GM12892 (cell line): Measurements from ENCODE around the gene SH2D5.

ENCODE experiments used
- DNase-seq: peaks from one replicate; pipeline ENCODE4 v3.0.0; 2011; ENCODE audit not compliant: insufficient read length
- FAIRE-seq: peaks from 2 replicates; lab custom pipeline; 2011; peaks lifted over from hg19 to GRCh38; lab: Jason Lieb, UNC
- POLR2A ChIP-seq: IDR thresholded peaks from 2 replicates; pipeline ENCODE4 v1.6.1; 2011; ENCODE audit warnings: low read depth, low read length, control low read depth
- POLR2AphosphoS5 ChIP-seq: IDR thresholded peaks from 2 replicates; pipeline ENCODE4 v1.6.1; 2011; ENCODE audit warnings: low read depth, low read length, control low read depth
- TAF1 ChIP-seq: IDR thresholded peaks from 2 replicates; pipeline ENCODE4 v1.6.1; 2011; ENCODE audit warnings: low read depth, mild to moderate bottlenecking, control low read depth, low read length, borderline replicate concordance

Gene SH2D5

DNA sequence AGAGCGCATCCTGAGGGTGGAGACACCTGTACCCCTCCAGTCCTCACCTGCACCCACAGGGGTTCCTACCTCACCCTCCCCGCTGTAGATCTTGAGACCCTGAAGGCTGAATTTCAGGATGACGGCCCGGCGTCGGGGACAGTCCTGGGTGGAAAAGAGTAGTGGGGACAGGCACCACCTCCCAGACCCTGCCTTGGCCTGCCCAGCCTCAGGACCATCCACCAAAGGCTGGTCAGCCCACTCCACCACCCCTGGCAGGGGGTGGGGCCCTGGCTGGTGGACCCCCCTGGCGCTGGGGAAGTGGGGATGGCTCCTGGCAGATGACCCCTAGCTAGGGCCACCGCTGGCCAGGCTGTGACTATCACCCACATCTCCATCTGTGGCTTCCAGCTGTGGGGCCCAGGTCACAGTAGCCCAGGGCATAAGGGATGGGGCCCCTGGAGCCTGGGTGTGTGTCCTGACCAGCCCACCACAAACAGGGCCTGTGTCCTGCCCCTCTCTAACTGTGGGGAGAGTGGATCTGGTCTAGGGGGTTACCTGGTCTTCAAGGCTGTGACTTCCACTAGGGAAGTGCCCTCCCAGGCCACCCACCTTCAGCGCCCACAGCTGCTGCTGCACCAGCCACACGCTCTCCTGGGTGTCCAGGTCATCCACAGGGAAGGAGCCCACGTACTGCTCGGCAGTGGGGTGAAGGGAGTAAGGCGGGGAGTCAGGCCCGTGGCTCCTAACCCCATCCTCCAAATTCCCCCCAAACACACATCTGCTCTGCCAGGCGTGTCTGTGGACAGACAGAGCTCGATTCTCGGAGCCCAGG is 5.4 kb downstream of the SH2D5 start:
- DNase-seq = no peak
- FAIRE-seq = no peak
- TF ChIP-seq POLR2A = no peak
- TF ChIP-seq POLR2AphosphoS5 = no peak

DNA sequence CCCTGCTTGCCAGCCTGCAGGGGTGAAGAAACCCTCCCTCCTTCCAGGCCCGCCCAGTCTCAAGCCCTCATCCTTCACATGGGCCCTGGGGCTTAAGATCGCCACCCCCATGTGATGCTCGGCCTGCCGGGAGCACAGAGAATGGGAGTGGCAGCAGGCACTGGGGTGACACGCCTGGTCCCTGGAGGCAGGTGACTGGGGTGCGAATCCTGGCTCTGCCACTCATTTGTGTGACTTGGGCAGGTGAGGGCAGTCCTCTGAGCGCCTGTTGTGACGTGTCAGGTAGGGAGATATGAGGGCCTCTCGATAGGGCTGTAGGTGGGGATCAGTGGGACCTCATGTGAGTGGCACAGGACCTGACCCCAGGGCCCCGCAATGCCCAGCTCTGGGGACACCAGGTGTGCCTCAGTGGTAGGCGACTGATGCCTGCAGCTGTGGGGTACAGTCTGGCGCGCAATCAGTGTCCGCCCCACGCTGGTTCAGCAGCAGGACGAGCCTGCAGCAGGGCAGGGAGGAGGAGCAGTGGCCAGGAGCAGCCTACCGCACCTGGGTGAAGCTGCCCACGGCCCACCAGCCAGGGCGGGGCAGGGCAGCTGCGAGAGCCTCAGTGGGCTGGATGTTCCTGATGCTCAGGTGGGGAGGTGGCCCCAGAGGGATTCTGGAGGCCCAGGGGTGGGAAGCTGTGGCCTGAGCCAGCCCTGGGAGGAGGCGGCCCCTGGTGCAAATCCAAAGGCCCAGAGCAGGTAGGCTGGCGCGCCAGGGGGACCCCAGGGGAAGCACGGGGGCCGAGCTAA is 6.2 kb downstream of the SH2D5 start:
- no peak for FAIRE-seq
- no peak for DNase-seq
- TF ChIP-seq POLR2AphosphoS5 (no peak), TAF1 (no peak), POLR2A (no peak)

GRCh38 chr1:20725189-20726117 is 7.0 kb downstream of the SH2D5 start:
- TF ChIP-seq POLR2A (no peak), POLR2AphosphoS5 (no peak), TAF1 (no peak)
- DNase-seq = no peak
- FAIRE-seq = no peak

DNA sequence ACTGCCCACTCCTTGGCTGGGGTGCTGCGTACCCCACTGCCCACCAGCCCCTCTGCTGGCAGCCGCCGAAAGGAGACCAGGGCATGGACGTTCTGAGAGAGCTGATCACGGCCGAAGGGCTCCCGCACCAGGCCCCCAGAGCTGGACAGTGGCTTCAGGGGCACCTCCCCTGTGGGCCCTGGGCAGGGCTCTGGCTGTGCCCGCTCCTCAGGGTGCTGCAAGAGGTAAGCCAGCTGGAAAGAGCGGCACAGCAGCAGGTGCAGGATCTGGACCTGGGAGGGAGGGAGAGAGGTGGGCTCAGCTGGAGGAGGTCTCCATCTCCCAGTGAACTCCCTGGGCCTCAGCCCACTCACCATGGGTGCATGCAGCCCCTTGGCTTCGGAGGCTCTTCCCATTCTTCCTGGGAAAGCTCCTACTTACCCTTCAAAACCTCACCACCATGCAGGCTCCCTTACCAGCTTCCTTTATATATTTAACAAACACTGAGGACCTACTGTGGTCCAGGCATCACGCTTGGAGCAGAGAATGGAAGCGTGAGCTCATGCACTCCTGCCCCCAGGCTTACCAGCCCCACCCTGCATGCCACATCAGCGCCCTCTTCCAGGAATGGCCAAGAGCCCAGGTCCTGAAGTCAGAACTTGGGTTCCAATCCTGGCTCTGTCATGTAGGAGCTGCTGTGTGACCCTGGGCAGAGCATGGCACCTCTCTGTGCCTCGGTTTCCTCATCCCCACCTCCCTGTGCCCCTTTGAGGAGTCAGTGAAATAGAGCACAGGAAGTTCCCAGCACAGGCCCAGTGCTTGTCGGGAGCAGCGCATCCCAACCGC is 7.9 kb downstream of the SH2D5 start:
- TF ChIP-seq POLR2AphosphoS5 (no peak), POLR2A (no peak), TAF1 (no peak)
- no peak for FAIRE-seq
- no peak for DNase-seq

DNA sequence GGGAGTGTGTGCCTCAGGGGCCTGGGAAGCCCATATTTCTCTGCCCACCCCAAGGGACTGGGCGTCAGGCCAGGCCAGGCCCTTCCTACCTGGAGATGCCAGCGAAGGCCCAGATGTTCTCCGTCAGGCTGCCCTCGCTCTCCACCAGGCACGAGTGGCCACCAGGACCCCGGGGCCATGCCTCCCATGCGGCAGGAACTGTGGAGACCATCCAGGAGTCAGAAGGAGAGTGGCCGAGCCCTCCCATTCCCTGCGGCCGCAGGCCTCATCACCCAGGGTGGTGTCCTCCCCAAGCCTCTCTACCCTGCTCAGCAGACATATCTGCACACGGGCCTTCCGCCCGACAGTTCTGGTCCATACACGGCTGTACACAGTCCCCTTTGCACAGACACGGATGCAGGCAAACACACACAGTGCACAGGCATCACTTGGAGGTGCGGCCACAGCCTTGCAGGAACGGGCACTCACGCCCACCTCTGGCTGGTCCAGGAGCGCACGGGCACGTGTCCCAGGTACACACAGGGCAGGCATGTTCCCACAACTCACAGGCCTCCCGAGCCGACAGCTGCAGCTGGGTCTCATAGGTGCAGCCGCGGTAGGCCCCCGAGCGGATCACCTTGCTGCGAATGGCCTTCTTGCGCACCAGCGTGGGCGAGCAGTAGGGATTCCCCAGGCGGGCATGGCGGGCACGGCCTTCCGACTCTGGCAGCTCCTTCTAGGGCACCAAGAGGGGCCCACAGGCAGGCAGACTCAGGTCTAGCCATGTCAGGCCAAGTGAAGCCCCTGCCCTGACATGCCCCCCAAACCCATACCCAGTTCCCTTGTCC is 8.8 kb downstream of the SH2D5 start:
- no peak for FAIRE-seq
- DNase-seq = no peak
- TF ChIP-seq POLR2A (no peak), TAF1 (no peak), POLR2AphosphoS5 (no peak)

GRCh38 chr1:20723159-20723536 is 9.4 kb downstream of the SH2D5 start:
- FAIRE-seq (no peak), DNase-seq (no peak)
- TF ChIP-seq TAF1 (no peak), POLR2A (no peak), POLR2AphosphoS5 (no peak)

DNA sequence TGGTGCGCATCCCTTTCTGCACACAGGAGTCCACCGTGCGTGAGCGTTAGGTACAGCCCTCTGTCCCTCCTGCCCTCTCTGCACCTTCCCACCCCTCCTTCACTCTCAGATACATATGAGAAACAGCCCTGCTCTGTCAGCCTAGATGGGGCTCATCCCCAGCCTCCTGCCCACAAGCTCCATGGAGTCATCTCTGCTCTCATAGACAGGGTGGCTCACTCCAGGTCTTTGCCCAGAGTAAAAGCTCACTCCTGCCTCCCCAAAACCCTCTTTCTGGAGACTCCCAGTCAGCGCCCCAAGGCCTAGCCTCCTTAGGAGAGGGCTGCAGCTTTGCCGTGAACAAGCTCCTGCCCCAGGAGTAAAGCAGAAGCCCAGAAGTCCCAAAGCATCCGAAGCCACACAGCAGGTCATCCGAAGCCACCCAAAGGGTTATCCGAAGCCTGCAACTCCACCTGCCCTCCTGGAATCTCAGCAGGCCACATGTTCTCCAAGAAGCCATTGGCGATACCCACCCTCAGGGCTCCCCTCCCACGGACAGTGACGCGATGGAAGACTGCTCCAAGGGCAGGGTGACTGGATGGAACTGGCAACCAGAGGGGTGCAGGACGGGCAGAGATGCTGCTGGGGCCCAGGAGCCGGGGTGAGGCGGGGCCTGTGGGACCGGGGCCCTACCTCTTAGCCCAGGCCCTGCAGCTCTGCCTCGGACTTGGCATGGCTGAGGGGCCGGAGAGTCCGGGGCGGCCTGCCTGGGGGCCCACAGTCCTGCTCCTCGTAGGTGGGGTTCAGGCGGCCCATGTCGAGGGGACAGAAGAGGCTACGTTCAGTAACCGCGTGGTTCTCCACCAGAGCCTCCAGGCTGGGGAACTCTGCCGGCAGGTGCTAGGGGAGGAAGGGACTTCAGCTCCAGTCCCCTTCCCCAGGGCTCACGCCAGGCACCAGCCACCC is 11.1 kb downstream of the SH2D5 start:
- FAIRE-seq (no peak), DNase-seq (no peak)
- no peak for TF ChIP-seq TAF1
- TF ChIP-seq POLR2A = no peak
- no peak for TF ChIP-seq POLR2AphosphoS5

- TF ChIP-seq POLR2AphosphoS5 (no peak), POLR2A (no peak), TAF1 (no peak)
- no peak for DNase-seq
- no peak for FAIRE-seq
Observed at GRCh38 chr1:20720631-20721091, 11.8 kb downstream of the SH2D5 start.
